ENCODE measurements around the gene PRELID1. TPM values are rescaled to one million over a fixed set of nuclear protein-coding genes. Genes with fewer than 3 reads are reported as not detected.
A peak's percentile ranks its signal among the peaks of the same experiment; 100 is the strongest.

Gene PRELID1
- polyA plus RNA-seq, 6 donors from 2014 or later, result 162 to 227 (median 176) TPM

DNA sequence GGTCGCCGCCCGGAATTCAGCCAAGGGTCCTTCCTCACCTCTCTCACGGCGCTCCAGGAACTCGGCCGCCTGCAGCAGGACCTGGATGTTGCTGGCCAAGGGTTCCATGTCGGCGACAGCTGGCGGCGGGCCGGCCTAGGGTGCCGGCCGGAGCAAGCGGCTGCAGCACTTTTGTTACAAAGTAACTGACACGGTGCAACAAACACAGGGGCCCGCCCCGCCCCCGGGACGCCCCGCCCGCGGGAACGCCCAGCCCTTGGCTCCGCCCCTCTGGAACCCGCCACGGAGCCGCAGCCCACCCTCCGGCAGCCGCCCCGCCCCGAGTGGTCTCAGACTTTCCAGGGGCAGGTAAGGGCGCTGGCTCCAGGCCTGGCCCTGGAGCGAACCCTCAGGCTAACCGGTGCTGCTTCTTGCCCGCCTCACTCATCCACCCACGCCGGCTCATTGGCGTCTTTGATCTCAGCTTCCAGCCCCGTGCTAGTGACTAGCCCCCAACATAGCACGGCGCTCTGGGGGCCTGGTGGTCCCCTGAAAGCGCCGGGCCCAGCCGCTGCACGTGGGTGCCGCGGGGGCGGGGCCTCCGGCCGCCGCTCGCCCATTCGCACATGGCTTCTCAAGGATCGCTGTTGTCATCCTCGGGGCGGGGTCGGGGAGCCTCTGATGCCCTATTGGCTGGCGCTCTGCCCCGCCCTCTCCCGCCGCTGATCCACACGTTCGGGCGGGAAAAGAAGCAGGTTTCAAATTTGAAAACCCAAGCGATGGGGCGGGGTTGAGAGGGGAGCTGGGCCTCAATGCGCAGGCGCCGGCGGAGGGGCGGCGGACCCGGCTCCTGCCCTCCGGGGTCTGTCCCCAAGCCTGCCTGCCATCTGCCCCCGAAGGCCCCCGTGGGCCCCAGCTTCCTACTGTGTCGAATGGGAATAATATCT is 8.4 kb downstream of the PRELID1 start, which contains the start of gene MXD3:
MXD3 (minus strand) TSS at position 176 of the 926 bp plus-strand sequence; CDS start at position 108, 68 bp downstream.
- peak within 1 kb of the TSS in 5 of 6 donors; percentile 57 to 87 (median 79) for H3K27ac Mint-ChIP-seq
- no peaks in the 10 kb centered on the region for H3K27me3 Mint-ChIP-seq
- DNase-seq (peak; percentile 90), ATAC-seq (ENCODE audit: low read depth in 2 of 2) (peak; percentile 89 to 91)
- peak within 1 kb of the TSS; percentile 73 to 94 (median 91) for H3K4me3 Mint-ChIP-seq
- peaks cover 0 to under 1% of the 10 kb centered on the region in 2 donors for H3K36me3 Mint-ChIP-seq
- no peaks in the 10 kb centered on the region for H3K9me3 Mint-ChIP-seq
- peaks cover 18 to 42% (median 29%) of the 10 kb centered on the region in 3 donors for H3K4me1 Mint-ChIP-seq

DNA sequence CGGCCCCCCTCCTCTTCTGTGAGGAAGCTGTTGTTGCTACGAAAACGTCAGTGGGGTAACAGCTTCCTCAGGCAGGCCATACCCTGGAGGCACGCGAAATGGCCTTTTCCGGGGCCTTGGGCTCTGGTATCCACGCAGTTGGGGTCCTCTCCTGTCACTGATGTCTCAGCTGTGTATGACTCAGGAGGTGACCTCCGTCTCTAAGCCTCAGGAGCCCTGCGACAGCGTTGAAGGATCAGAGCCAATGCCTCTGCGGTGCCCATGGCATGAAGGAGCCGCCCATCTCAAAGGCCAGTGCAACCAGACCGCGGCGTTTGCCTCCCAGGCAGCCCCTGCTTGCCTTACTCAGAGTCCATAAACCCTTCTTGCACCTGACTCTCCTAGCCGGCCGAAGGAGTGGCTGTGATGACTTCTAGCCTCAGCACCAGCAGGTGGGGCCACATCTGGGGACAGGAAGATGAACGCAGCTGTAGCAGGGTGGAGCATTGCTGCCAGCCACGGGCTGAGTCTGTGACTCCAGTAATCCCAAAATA is 9.1 kb downstream of the PRELID1 start:
- no peaks in the 10 kb centered on the region for H3K9me3 Mint-ChIP-seq
- H3K36me3 Mint-ChIP-seq, result no peaks in the 10 kb centered on the region
- H3K27ac Mint-ChIP-seq, result peak overlapping the region in 3 of 6 donors; percentile 24 to 87 (median 83)
- ATAC-seq (ENCODE audit: low read depth in 2 of 2) (peak; percentile 4 to 11), DNase-seq (no peak)
- peaks cover 17 to 42% (median 33%) of the 10 kb centered on the region in 3 donors for H3K4me1 Mint-ChIP-seq
- H3K4me3 Mint-ChIP-seq, result peak overlapping the region; percentile 70 to 92 (median 80)
- H3K27me3 Mint-ChIP-seq, result no peaks in the 10 kb centered on the region

DNA sequence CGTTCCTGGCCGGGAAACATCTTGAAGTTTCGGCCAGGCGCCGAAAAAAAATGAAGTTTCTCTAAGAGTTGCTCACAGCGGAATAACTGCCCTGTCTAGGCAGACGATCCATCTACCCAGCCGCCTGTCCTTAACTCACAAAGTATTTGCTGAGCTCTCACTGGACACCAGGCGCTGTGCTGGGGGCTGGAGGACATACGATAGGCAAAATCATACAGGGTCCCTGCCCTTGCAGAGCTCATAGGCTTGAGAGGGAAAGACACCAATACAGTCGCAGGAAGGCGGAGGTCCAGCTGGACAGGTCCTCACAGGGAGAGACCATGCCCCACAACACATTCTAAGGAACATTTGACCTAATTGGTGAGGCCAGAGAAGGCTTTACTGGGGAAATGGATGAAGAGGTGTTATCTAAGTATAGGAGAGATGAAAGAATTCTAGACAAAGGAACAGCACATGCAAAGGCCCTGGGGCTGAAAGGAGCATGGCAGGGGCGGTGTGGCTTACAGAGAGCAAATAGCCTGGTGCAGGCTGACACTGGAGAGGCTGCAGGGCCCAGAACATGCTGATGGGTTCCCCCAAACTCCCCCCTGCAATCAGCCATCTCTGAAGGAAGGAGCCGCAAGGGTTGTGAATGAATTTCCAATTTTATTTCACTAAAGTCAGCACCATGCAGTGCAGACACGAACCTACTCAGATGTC is 10.1 kb downstream of the PRELID1 start:
- Mint-ChIP-seq H3K27ac (peak overlapping the region in 1 of 6 donors; percentile 15), H3K4me3 (peak overlapping the region in 1 of 8 donors; percentile 12), H3K36me3 (no peaks in the 10 kb centered on the region), H3K4me1 (peaks cover 22 to 48% (median 43%) of the 10 kb centered on the region in 3 donors), H3K27me3 (no peaks in the 10 kb centered on the region), H3K9me3 (no peaks in the 10 kb centered on the region)
- DNase-seq (no peak), ATAC-seq (ENCODE audit: low read depth in 2 of 2) (no peak)

DNA sequence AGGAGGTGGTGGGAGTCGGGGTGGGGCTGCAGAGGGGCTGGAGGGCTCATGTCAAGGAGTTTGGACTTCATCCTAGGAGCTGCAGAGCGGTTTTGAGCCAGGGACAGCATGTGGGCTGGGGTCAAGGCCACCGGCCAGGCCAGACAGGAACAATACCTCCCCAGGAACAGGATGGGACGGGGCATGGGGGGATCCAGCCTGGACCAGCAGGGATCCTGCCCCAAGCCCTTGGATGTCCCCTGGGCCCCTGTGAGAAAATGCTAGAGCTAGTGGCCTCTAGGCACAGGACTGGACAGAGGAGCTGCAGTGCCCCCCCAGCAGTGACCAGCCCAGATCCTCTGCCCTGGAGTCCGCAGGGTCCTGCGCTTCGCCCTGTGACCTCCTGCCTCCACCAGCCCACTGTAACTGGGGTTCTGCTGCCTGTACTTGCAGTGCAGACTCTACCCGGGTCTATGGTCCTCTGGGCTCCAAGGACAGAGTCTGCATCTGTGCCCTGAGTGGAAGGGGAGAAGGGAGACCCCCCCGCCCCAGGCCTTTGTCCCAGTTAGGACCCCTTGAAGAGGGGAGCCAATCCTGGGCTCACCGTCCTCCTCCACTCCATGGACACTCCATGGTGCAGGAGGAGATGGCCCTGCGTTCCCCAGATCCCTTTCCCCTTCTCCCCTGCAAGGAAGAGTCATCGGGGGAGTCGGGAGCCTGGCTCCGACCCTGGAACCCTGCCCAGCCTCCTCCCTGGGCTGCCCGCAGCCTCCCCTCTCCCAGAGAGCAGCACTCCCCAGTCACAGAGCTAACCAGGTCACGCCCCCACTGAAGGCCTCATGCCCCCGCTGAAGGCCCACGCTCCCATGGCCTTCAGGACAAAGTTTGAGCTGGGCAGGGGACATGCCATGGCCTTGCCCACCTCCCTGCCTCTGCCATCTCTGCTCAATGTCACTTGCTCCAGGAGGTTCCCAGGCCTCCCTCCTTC is 11.1 kb downstream of the PRELID1 start:
- DNase-seq (no peak), ATAC-seq (ENCODE audit: low read depth in 2 of 2) (no peak)
- Mint-ChIP-seq H3K27ac (peak overlapping the region in 1 of 6 donors; percentile 49), H3K36me3 (peaks cover 0 to 6% of the 10 kb centered on the region in 2 donors), H3K4me1 (peaks cover 22 to 41% (median 35%) of the 10 kb centered on the region in 3 donors), H3K4me3 (no peak overlapping the region), H3K9me3 (no peaks in the 10 kb centered on the region), H3K27me3 (no peaks in the 10 kb centered on the region)

DNA sequence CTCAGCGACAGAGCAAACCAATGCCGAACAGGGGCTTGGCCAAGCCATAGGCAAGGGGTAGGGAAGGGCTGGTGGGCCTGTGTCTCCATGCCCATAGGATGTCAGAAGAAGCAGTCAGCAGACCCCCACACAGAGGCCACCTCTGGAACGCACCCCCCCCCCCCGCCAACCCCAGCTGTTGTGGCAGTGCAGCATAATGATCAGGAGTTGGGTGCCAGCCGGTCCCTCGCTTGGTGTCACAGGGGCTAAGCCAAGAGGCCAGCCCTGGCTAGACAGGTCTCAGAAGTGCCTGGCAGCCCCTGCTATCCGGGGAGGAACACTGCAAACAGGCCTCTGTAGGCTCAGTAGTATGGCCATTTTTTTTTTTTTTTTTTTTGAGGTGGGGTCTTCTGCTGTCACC is 11.8 kb downstream of the PRELID1 start:
- ATAC-seq (ENCODE audit: low read depth in 2 of 2), result no peak
- peaks cover 0 to 11% of the 10 kb centered on the region in 2 donors for H3K36me3 Mint-ChIP-seq
- H3K4me1 Mint-ChIP-seq, result peaks cover 25 to 38% (median 34%) of the 10 kb centered on the region in 3 donors
- H3K27me3 Mint-ChIP-seq, result no peaks in the 10 kb centered on the region
- H3K4me3 Mint-ChIP-seq, result no peak overlapping the region
- no peaks in the 10 kb centered on the region for H3K9me3 Mint-ChIP-seq
- no peak overlapping the region for H3K27ac Mint-ChIP-seq
- no peak for DNase-seq

DNA sequence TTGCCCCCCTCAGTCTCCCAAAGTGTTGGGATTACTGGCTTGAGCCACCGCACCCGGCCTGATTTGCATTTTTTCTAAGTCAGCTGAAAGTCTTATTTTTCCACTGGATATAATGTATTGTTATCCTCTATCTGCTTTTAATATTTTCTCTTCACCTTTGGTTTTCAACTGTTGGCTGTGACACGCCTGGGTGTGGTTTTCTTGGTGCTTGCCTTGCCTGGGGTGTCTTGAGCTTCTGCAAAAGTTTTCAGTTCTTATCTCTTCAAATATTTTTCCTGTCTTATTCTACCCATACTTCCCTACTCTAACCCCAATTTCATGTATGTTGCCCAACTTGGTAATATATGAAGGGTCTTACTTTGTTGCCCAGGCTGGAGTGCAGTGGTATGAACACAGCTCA is 12.4 kb downstream of the PRELID1 start:
- no peak overlapping the region for H3K4me3 Mint-ChIP-seq
- DNase-seq (no peak), ATAC-seq (ENCODE audit: low read depth in 2 of 2) (no peak)
- H3K4me1 Mint-ChIP-seq, result peaks cover 23 to 39% (median 35%) of the 10 kb centered on the region in 3 donors
- peaks cover 0 to 11% of the 10 kb centered on the region in 2 donors for H3K36me3 Mint-ChIP-seq
- H3K27me3 Mint-ChIP-seq, result no peaks in the 10 kb centered on the region
- no peak overlapping the region for H3K27ac Mint-ChIP-seq
- no peaks in the 10 kb centered on the region for H3K9me3 Mint-ChIP-seq

DNA sequence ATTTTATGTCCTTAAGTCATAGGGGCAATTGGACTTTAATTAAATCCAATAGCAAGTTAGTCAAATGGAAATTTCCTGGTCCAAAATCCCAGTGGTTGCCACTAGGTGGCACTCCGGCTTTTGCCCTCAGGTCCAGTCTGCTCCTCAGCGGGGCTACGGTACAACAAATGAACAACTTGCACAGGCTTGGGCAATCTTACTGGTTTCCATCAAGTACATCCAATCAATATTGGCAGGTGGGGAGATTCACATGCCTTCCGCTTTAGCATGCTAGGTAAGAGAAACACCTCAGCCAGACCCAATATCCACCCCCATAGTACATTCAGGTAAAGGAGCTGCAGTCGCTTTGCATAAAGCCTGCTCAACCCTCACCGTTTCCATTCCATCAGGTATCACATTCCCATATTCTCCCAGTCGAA is 14.4 kb downstream of the PRELID1 start:
- Mint-ChIP-seq H3K4me1 (peaks cover 21 to 31% (median 24%) of the 10 kb centered on the region in 3 donors), H3K27me3 (no peaks in the 10 kb centered on the region), H3K4me3 (peak overlapping the region in 1 of 8 donors; percentile 6), H3K36me3 (peaks cover 0 to 11% of the 10 kb centered on the region in 2 donors), H3K27ac (peak overlapping the region in 1 of 6 donors; percentile 76), H3K9me3 (no peaks in the 10 kb centered on the region)
- peak; percentile 61 to 72 for ATAC-seq (ENCODE audit: low read depth in 2 of 2)
- peak; percentile 63 for DNase-seq

DNA sequence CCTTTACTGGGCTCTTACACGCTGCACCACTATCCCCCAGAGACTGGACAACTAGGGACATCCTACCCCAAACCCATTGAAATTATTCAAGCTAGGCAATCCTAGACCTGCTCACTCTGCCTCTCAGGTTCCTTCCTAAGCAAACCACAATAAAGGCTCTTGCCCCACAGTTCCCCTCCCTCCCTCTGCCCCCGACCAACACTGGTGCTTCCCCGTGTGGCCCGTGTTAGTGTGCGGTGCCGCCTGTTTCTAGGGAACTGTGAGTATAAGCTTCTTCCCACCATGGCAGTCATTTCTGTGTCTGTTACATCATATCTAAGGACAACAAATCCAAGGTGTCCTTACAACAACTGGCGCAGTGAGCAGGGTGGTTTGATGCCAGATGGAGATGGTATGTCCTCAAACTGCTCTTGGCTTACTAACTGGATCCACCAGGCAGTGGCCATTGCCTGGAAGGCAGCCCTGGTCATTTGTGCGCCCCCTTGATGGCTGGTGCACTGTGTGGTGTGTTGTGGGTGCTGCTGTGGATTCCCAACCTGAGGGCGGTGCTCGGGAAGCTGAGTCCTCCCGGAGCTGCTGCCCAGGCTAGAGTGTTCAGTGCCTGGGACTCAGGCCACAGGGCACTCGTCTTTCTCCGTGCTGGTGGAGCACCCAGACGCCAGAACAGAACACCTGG is 16.5 kb downstream of the PRELID1 start:
- peaks cover 24 to 31% (median 31%) of the 10 kb centered on the region in 3 donors for H3K4me1 Mint-ChIP-seq
- DNase-seq (no peak), ATAC-seq (ENCODE audit: low read depth in 2 of 2) (no peak)
- no peaks in the 10 kb centered on the region for H3K9me3 Mint-ChIP-seq
- H3K27me3 Mint-ChIP-seq, result no peaks in the 10 kb centered on the region
- H3K4me3 Mint-ChIP-seq, result peak overlapping the region in 1 of 8 donors; percentile 14
- H3K36me3 Mint-ChIP-seq, result peaks cover 0 to 11% of the 10 kb centered on the region in 2 donors
- peak overlapping the region in 1 of 6 donors; percentile 63 for H3K27ac Mint-ChIP-seq

DNA sequence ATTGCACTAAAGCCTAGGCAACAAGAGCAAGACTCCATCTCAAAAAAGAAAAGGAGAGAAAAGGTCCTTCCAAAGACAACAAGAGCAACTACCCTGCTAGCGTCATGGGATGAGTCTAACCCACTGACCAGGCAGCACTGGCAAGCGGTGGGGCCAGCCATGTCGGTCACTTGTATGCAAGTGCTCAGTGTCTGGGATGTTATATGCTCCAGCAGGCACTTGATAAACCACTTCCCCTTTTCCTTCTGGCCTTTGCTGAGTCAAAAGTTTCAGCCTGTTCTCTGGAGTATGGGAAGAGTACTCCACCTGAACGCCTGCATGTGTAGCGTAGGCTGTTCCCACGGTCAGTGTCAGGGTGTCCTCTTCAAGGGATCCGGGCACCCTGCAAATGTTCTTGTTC is 17.3 kb downstream of the PRELID1 start:
- peak; percentile 63 to 65 for ATAC-seq (ENCODE audit: low read depth in 2 of 2)
- H3K4me3 Mint-ChIP-seq, result no peak overlapping the region
- peak; percentile 35 for DNase-seq
- H3K27me3 Mint-ChIP-seq, result no peaks in the 10 kb centered on the region
- peak overlapping the region in 1 of 6 donors; percentile 47 for H3K27ac Mint-ChIP-seq
- H3K4me1 Mint-ChIP-seq, result peaks cover 24 to 31% (median 31%) of the 10 kb centered on the region in 3 donors
- no peaks in the 10 kb centered on the region for H3K9me3 Mint-ChIP-seq
- H3K36me3 Mint-ChIP-seq, result peaks cover 0 to 11% of the 10 kb centered on the region in 2 donors

DNA sequence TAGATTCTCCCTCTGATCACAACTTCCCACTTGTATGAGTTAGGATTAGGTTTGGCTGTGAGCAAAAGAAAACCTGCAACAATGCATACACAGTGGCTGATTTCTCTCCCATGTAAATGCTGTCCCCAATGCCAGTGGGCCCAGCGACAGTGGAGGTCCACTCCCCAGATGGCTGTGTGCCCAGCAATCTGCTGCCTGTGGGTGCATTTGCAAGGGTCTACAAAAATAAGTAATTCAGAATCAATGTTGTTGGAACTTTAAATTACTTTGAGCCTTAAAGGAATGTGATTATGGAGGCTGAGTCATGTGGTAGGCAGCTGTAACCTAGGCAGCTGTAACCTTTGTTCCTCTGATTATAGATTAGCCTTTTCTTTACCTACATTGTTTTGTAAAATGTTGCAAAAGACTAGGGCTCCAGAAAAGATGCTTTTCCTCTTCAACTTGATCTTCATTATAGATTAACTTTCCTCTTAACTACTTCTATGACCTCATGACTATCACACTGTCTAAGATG is 22.3 kb downstream of the PRELID1 start:
- H3K4me3 Mint-ChIP-seq, result peak overlapping the region in 1 of 8 donors; percentile 51
- peak overlapping the region in 2 of 6 donors; percentile 56 to 66 for H3K27ac Mint-ChIP-seq
- H3K36me3 Mint-ChIP-seq, result no peaks in the 10 kb centered on the region
- H3K27me3 Mint-ChIP-seq, result no peaks in the 10 kb centered on the region
- peaks cover 22 to 23% (median 22%) of the 10 kb centered on the region in 3 donors for H3K4me1 Mint-ChIP-seq
- no peak for ATAC-seq (ENCODE audit: low read depth in 2 of 2)
- no peak for DNase-seq
- no peaks in the 10 kb centered on the region for H3K9me3 Mint-ChIP-seq

DNA sequence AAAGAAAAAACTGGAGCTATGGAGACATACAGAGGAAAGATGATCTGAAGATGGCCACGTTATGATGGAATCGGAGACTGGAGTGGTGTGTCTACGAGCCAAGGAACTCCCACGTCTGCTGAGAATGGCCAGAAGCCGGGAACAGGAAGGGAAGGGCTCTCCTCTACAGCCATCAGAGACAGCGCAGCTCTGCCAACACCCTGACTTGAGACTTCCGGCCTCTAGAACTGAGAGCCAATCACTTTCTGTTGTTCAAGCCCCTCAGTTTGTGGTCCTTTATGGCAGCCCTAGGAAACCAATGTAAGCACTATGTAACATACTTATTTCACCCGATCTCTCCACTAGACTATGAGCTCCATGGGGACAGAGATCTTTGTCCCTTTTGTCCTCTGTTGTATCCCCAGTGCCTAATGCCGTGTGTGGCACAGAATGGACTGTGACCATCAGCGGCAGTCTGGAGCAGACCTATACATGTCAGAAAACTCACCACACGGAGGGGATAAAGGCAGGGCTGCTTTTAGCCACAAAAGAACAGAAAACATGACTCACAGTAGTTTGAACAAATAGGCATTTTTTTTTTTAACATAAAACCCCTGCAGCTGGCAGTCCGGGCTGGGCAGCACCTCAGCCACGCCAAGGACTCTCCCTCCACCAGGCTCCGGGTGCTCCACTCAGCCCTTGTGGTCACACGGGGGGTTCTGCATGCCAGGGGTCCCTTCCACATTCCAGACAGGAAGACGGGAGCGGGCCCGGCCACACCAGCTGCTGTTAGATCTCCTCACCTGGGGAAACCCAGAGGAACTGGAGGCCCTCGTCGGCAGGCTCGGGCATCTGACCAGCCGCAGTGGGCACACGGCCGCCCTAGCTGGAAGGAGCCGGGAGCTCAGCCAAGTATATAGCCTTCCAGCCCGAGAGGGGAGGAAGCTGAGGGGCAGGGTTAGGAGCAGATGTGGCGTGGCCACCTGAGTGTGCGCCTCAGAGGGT is 24.2 kb downstream of the PRELID1 start:
- Mint-ChIP-seq H3K36me3 (no peaks in the 10 kb centered on the region), H3K9me3 (no peaks in the 10 kb centered on the region), H3K4me1 (peaks cover 28 to 35% (median 31%) of the 10 kb centered on the region in 3 donors), H3K27ac (no peak overlapping the region), H3K4me3 (peak overlapping the region in 1 of 8 donors; percentile 74), H3K27me3 (no peaks in the 10 kb centered on the region)
- no peak for DNase-seq
- no peak for ATAC-seq (ENCODE audit: low read depth in 2 of 2)

Measured in naive B cell (primary cell).